ENCODE measurements around the gene UFC1. TPM values are rescaled to one million over a fixed set of nuclear protein-coding genes. Genes with fewer than 3 reads are reported as not detected.
A peak's percentile ranks its signal among the peaks of the same experiment; 100 is the strongest.

The UFC1 gene
- total RNA-seq, 1 donor from 2014 or later = 91.0 TPM

DNA sequence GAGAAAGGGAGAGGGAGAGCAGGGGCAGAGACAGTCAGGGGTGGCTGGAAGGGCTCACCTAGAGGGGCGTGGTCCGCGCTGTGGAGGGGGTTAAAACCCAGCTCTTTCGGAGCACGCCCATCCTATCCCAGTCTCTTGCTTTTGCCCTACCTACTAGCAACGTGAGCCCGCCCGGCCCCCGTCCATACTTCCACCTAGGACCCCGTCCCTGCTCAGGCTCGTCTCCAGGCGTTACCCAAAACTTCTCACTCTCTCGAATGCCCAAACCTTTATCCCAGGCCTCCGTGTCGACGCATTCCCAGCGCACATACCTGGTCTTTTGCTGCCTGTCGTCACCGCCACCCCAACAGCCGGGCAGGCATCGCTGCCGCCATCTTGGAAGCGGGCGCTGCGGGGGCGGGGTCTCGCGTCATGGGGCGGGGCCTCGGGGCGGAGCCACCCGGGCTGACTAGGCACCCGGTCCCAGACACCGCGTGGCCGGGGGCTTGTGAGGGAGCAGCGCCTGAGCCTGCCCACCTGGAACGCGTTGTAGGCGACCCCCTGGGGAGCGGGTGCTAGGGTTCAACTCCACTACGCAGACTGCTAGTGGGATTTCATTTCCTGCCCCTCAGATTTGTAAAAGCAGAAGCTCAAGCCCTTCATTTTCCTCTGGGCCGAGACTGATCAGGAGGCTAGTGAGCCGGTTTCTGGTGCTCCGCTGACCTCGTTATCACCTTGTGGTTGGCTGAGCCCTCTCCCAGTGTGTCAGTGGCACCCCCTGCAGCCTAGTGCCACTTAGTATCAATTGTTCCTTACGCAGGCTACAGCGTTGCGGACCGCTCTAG, 23.5 kb downstream of the UFC1 start, which contains the start of gene B4GALT3:
Gene B4GALT3, minus strand, starts transcription at position 396 of the 824 bp plus-strand sequence. CDS start 1,447 bp downstream, outside the sequence.
- Histone ChIP-seq H3K4me3 (ENCODE audit: insufficient read depth, low read depth, low read length) (peak within 1 kb of the TSS; percentile 91), H3K79me2 (ENCODE audit: insufficient read depth, low read length) (peaks cover 19% of the 10 kb centered on the region), H3K4me1 (ENCODE audit: insufficient read depth, low read length) (peaks cover 26% of the 10 kb centered on the region), H3K36me3 (ENCODE audit: insufficient read depth, low read length) (peaks cover 8% of the 10 kb centered on the region), H3K27me3 (ENCODE audit: insufficient read depth, low read length) (no peaks in the 10 kb centered on the region), H3K9ac (ENCODE audit: low read length) (peak within 1 kb of the TSS; percentile 98), H3K9me3 (ENCODE audit: insufficient read depth, low read depth, low read length) (no peaks in the 10 kb centered on the region), H3K27ac (ENCODE audit: low read depth, low read length) (peak within 1 kb of the TSS; percentile 91), H2AFZ (ENCODE audit: low read depth, low read length) (peak within 1 kb of the TSS; percentile 100), H4K20me1 (ENCODE audit: insufficient read depth, low read length) (peaks cover 10% of the 10 kb centered on the region), H3K4me2 (ENCODE audit: low read length) (peak within 1 kb of the TSS; percentile 100)
- DNase-seq (ENCODE audit: low read depth) (peak; percentile 46), FAIRE-seq (no peak)
- Mint-ChIP-seq H3K9me3 (ENCODE audit: unreplicated experiment) (no peaks in the 10 kb centered on the region), H3K4me3 (ENCODE audit: unreplicated experiment) (peak within 1 kb of the TSS; percentile 99), H3K27me3 (ENCODE audit: low read depth, unreplicated experiment) (no peaks in the 10 kb centered on the region), H3K36me3 (ENCODE audit: low read depth, unreplicated experiment) (peaks cover 32% of the 10 kb centered on the region), H3K27ac (ENCODE audit: unreplicated experiment) (peak within 1 kb of the TSS; percentile 98), H3K4me1 (ENCODE audit: low read depth, unreplicated experiment) (peaks cover 25% of the 10 kb centered on the region)
- TF ChIP-seq EZH2 (IDR thresholded peaks at IDR 0.05; ENCODE audit: insufficient read depth, low read length) = no peak
- TF ChIP-seq, protein P1, sequence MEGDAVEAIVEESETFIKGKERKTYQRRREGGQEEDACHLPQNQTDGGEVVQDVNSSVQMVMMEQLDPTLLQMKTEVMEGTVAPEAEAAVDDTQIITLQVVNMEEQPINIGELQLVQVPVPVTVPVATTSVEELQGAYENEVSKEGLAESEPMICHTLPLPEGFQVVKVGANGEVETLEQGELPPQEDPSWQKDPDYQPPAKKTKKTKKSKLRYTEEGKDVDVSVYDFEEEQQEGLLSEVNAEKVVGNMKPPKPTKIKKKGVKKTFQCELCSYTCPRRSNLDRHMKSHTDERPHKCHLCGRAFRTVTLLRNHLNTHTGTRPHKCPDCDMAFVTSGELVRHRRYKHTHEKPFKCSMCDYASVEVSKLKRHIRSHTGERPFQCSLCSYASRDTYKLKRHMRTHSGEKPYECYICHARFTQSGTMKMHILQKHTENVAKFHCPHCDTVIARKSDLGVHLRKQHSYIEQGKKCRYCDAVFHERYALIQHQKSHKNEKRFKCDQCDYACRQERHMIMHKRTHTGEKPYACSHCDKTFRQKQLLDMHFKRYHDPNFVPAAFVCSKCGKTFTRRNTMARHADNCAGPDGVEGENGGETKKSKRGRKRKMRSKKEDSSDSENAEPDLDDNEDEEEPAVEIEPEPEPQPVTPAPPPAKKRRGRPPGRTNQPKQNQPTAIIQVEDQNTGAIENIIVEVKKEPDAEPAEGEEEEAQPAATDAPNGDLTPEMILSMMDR (IDR thresholded peaks at IDR 0.05; ENCODE audit: insufficient read depth, low read depth, low read length) = no peak

DNA sequence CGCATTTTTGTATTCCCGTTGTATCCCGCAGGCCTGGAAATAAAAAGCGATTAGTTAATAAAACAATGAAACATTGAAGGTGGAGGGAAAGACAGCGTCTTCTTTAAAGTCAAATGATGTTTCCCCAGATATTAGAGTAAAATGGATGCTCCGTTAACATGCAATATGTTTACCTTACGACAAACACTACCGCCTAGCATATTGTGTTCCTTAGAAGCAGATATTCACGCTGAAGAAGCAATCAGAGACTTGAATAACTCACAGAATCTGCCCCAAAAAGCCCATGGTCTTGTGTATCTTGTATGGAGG, 24.1 kb downstream of the UFC1 start:
- Mint-ChIP-seq H3K27ac (ENCODE audit: unreplicated experiment) (peak overlapping the region; percentile 98), H3K27me3 (ENCODE audit: low read depth, unreplicated experiment) (no peaks in the 10 kb centered on the region), H3K4me3 (ENCODE audit: unreplicated experiment) (peak overlapping the region; percentile 99), H3K36me3 (ENCODE audit: low read depth, unreplicated experiment) (peaks cover 29% of the 10 kb centered on the region), H3K4me1 (ENCODE audit: low read depth, unreplicated experiment) (peaks cover 22% of the 10 kb centered on the region), H3K9me3 (ENCODE audit: unreplicated experiment) (no peaks in the 10 kb centered on the region)
- FAIRE-seq (no peak), DNase-seq (ENCODE audit: low read depth) (no peak)
- TF ChIP-seq, protein P1 (IDR thresholded peaks at IDR 0.05; ENCODE audit: insufficient read depth, low read depth, low read length) = no peak
- TF ChIP-seq EZH2 (IDR thresholded peaks at IDR 0.05; ENCODE audit: insufficient read depth, low read length) = no peak
- H3K4me2 ChIP-seq (ENCODE audit: low read length) = peak overlapping the region; percentile 100
- H3K4me1 ChIP-seq (ENCODE audit: insufficient read depth, low read length) = peaks cover 24% of the 10 kb centered on the region
- H2AFZ ChIP-seq (ENCODE audit: low read depth, low read length) = peak overlapping the region; percentile 100
- peak overlapping the region; percentile 91 for H3K27ac ChIP-seq (ENCODE audit: low read depth, low read length)
- no peaks in the 10 kb centered on the region for H3K27me3 ChIP-seq (ENCODE audit: insufficient read depth, low read length)
- no peaks in the 10 kb centered on the region for H3K9me3 ChIP-seq (ENCODE audit: insufficient read depth, low read depth, low read length)
- H3K4me3 ChIP-seq (ENCODE audit: insufficient read depth, low read depth, low read length) = peak overlapping the region; percentile 91
- peaks cover 8% of the 10 kb centered on the region for H3K36me3 ChIP-seq (ENCODE audit: insufficient read depth, low read length)
- peaks cover 7% of the 10 kb centered on the region for H4K20me1 ChIP-seq (ENCODE audit: insufficient read depth, low read length)
- peaks cover 19% of the 10 kb centered on the region for H3K79me2 ChIP-seq (ENCODE audit: insufficient read depth, low read length)
- peak overlapping the region; percentile 98 for H3K9ac ChIP-seq (ENCODE audit: low read length)

DNA sequence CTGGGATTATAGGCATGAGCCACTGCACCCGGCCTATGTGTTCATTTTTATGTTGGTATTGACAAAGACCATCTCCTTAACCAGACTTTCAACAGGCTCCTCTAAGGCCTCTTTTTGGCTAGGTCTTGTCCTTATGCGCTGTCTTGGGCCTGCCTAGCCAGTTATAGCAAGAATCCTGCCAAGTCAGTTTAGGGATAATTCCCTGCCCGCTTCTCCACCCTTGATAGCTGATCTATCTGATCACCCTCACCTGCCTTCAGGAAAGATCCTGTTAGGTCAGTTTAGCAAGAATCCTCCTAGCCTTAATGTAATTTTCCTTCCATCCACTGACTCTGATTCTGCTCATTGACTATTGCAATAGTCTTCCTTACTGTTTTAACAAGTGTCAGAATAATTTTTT, 25.9 kb downstream of the UFC1 start:
- Histone ChIP-seq H3K36me3 (ENCODE audit: insufficient read depth, low read length) (peaks cover under 1% of the 10 kb centered on the region), H3K4me1 (ENCODE audit: insufficient read depth, low read length) (peaks cover 17% of the 10 kb centered on the region), H3K9me3 (ENCODE audit: insufficient read depth, low read depth, low read length) (no peaks in the 10 kb centered on the region), H3K4me3 (ENCODE audit: insufficient read depth, low read depth, low read length) (no peak overlapping the region), H3K27ac (ENCODE audit: low read depth, low read length) (no peak overlapping the region), H3K79me2 (ENCODE audit: insufficient read depth, low read length) (peaks cover 16% of the 10 kb centered on the region), H3K4me2 (ENCODE audit: low read length) (no peak overlapping the region), H4K20me1 (ENCODE audit: insufficient read depth, low read length) (no peaks in the 10 kb centered on the region), H3K9ac (ENCODE audit: low read length) (no peak overlapping the region), H3K27me3 (ENCODE audit: insufficient read depth, low read length) (no peaks in the 10 kb centered on the region), H2AFZ (ENCODE audit: low read depth, low read length) (no peak overlapping the region)
- H3K36me3 Mint-ChIP-seq (ENCODE audit: low read depth, unreplicated experiment) = peaks cover 18% of the 10 kb centered on the region
- peak overlapping the region; percentile 13 for H3K27ac Mint-ChIP-seq (ENCODE audit: unreplicated experiment)
- peaks cover 16% of the 10 kb centered on the region for H3K4me1 Mint-ChIP-seq (ENCODE audit: low read depth, unreplicated experiment)
- H3K27me3 Mint-ChIP-seq (ENCODE audit: low read depth, unreplicated experiment) = no peaks in the 10 kb centered on the region
- FAIRE-seq (no peak), DNase-seq (ENCODE audit: low read depth) (no peak)
- TF ChIP-seq, protein P1 (IDR thresholded peaks at IDR 0.05; ENCODE audit: insufficient read depth, low read depth, low read length) = no peak
- TF ChIP-seq EZH2 (IDR thresholded peaks at IDR 0.05; ENCODE audit: insufficient read depth, low read length) = no peak
- no peaks in the 10 kb centered on the region for H3K9me3 Mint-ChIP-seq (ENCODE audit: unreplicated experiment)
- H3K4me3 Mint-ChIP-seq (ENCODE audit: unreplicated experiment) = no peak overlapping the region
